ENCODE measurements around the gene KIRREL3.

DNA sequence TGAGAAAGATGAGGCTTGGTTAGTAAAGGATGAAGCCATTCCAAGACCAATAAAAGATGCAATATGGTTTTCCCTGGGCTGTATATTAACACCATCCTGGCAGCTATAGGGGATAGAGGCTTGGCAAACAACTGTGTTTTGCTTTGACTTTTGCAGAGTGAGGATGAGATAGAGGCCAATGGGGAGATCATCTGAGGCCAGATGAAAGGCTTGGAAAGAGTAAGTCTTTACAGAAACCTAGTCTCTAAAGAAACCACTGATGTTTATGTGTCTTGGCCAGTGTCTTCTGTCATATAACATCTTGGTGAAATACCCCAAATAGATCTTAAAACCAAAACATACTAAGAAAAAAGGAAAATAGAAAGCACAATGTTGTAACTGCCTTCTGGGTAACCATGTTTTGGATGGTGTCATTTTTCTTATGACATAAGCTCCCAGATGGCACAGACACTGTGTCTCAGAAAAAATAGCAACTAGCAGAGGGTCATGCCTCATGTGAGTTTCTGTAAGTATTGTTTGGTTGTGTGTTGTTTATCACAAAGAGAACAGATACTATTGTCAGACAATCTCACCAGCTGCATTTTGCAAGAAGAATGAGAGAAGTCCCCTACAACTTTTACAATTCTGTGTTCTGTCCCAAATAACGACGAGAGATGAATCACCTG lies 339.7 kb downstream of the KIRREL3 start:
- TF ChIP-seq, protein P1, sequence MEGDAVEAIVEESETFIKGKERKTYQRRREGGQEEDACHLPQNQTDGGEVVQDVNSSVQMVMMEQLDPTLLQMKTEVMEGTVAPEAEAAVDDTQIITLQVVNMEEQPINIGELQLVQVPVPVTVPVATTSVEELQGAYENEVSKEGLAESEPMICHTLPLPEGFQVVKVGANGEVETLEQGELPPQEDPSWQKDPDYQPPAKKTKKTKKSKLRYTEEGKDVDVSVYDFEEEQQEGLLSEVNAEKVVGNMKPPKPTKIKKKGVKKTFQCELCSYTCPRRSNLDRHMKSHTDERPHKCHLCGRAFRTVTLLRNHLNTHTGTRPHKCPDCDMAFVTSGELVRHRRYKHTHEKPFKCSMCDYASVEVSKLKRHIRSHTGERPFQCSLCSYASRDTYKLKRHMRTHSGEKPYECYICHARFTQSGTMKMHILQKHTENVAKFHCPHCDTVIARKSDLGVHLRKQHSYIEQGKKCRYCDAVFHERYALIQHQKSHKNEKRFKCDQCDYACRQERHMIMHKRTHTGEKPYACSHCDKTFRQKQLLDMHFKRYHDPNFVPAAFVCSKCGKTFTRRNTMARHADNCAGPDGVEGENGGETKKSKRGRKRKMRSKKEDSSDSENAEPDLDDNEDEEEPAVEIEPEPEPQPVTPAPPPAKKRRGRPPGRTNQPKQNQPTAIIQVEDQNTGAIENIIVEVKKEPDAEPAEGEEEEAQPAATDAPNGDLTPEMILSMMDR (IDR thresholded peaks at IDR 0.05) = no peak
- no peak for TF ChIP-seq POLR2A (IDR thresholded peaks at IDR 0.05)

All from esophagus squamous epithelium (tissue), 4 donors.